Calu3 (cell line): ENCODE results near the gene TUBB. TPM values are rescaled to one million over a fixed set of nuclear protein-coding genes. Genes with fewer than 3 reads are reported as not detected.

ENCODE experiments used
- BruUV-seq: library from RNA; stranded (reverse); fragments of 400-500 nt; replicated peaks from 2 replicates; lab custom pipeline; 2021; lab: Mats Ljungman, UMichigan
- CTCF ChIA-PET: fragments of 300-600 bp; sonication (Branson Sonifier 250); formaldehyde crosslinking; loops from one replicate; lab custom pipeline; 2022; ENCODE audit warnings: antibody characterized with exemption; lab: Charles Lee
- DNase-seq: peaks from one replicate; pipeline ENCODE4 v3.0.0; 2022
- H3K27ac Mint-ChIP-seq: one replicate; pipeline ENCODE4 v1.8.0; 2022; ENCODE audit warnings: mixed read lengths; ENCODE audit not compliant: unreplicated experiment
- H3K27me3 Mint-ChIP-seq: one replicate; pipeline ENCODE4 v1.8.0; 2022; ENCODE audit warnings: mixed read lengths; ENCODE audit not compliant: unreplicated experiment
- H3K36me3 Mint-ChIP-seq: one replicate; pipeline ENCODE4 v1.8.0; 2022; ENCODE audit warnings: mild to moderate bottlenecking, moderate library complexity, mixed read lengths; ENCODE audit not compliant: insufficient read depth, unreplicated experiment
- H3K4me1 Mint-ChIP-seq: one replicate; pipeline ENCODE4 v1.8.0; 2022; ENCODE audit warnings: mild to moderate bottlenecking, low read depth, mixed read lengths; ENCODE audit not compliant: unreplicated experiment
- H3K4me3 Mint-ChIP-seq: one replicate; pipeline ENCODE4 v1.8.0; 2022; ENCODE audit warnings: mild to moderate bottlenecking, low read depth, moderate library complexity, mixed read lengths; ENCODE audit not compliant: unreplicated experiment
- H3K9me3 Mint-ChIP-seq: one replicate; pipeline ENCODE4 v1.8.0; 2022; ENCODE audit warnings: low read depth, mixed read lengths; ENCODE audit not compliant: unreplicated experiment
- CTCF ChIP-seq: fragments of 200-600 bp; IDR thresholded peaks from one replicate; pipeline ENCODE4 v1.8.0; 2022; ENCODE audit warnings: antibody characterized with exemption; ENCODE audit not compliant: unreplicated experiment
- intact Hi-C: fragments of 100-400 bp; cut with micrococcal nuclease; formaldehyde crosslinking; loops from one replicate; pipeline ENCODE4 v1.10.0; 2022; ENCODE audit not compliant: unreplicated experiment
- total RNA-seq: library from RNA; stranded (reverse); gene quantifications from 2 replicates; pipeline ENCODE4 v1.2.3, GENCODE V29; 2022

TUBB gene
- total RNA-seq, 1 experiment from 2014 or later, result 1,123 TPM

- intact Hi-C loops, result no loop called here
- peak overlapping the region; percentile 89 for H3K27ac Mint-ChIP-seq
- CTCF ChIA-PET, result interaction anchor here (1.0 to 2.8 kb wide), 3 partner anchors 8 to 35 kb away, joined by 3 to 7 read pairs (median 7); no protein-coding TSS in a partner anchor
- peaks cover 69% of the 10 kb centered on the region for H3K36me3 Mint-ChIP-seq
- H3K4me1 Mint-ChIP-seq, result peaks cover 88% of the 10 kb centered on the region
- peak; percentile 88 for DNase-seq
- peak overlapping the region; percentile 78 for H3K4me3 Mint-ChIP-seq
- TF ChIP-seq CTCF, result no peak
- H3K27me3 Mint-ChIP-seq, result no peaks in the 10 kb centered on the region
- BruUV-seq, result no TSS peak
- no peaks in the 10 kb centered on the region for H3K9me3 Mint-ChIP-seq
These were observed 33.1 kb upstream of the TUBB start for GRCh38 chr6:30686908-30687658.

- no peaks in the 10 kb centered on the region for H3K9me3 Mint-ChIP-seq
- TSS peak; percentile 70 for BruUV-seq
- peaks cover 62% of the 10 kb centered on the region for H3K36me3 Mint-ChIP-seq
- H3K27me3 Mint-ChIP-seq, result no peaks in the 10 kb centered on the region
- TF ChIP-seq CTCF, result no peak
- DNase-seq, result peak; percentile 39
- intact Hi-C loops, result no loop called here
- peak overlapping the region; percentile 62 for H3K27ac Mint-ChIP-seq
- H3K4me1 Mint-ChIP-seq, result peaks cover 86% of the 10 kb centered on the region
- CTCF ChIA-PET, result interaction anchor here (0.6 to 2.8 kb wide), 4 partner anchors 9 to 41 kb away, joined by 3 to 7 read pairs (median 6); no protein-coding TSS in a partner anchor
- H3K4me3 Mint-ChIP-seq, result peak overlapping the region; percentile 78
These were observed 32.3 kb upstream of the TUBB start for GRCh38 chr6:30687659-30688431.

- H3K4me1 Mint-ChIP-seq, result peaks cover 79% of the 10 kb centered on the region
- no peak overlapping the region for H3K27ac Mint-ChIP-seq
- peak overlapping the region; percentile 78 for H3K4me3 Mint-ChIP-seq
- no peak for TF ChIP-seq CTCF
- BruUV-seq, result no TSS peak
- no peaks in the 10 kb centered on the region for H3K27me3 Mint-ChIP-seq
- H3K9me3 Mint-ChIP-seq, result no peaks in the 10 kb centered on the region
- peaks cover 56% of the 10 kb centered on the region for H3K36me3 Mint-ChIP-seq
- no peak for DNase-seq
- intact Hi-C loops, result no loop called here
- CTCF ChIA-PET, result interaction anchor here (2.8 kb wide), 1 partner anchor 9 kb away, joined by 7 read pairs; no protein-coding TSS in a partner anchor
These were observed 31.6 kb upstream of the TUBB start for GRCh38 chr6:30688569-30688968.

- intact Hi-C loops, result no loop called here
- Mint-ChIP-seq H3K27ac (no peak overlapping the region), H3K27me3 (no peaks in the 10 kb centered on the region), H3K4me3 (no peak overlapping the region), H3K36me3 (peaks cover 56% of the 10 kb centered on the region), H3K4me1 (peaks cover 72% of the 10 kb centered on the region), H3K9me3 (no peaks in the 10 kb centered on the region)
- no peak for TF ChIP-seq CTCF
- DNase-seq, result no peak
- BruUV-seq, result no TSS peak
- CTCF ChIA-PET, result interaction anchor here (2.8 kb wide), 1 partner anchor 10 kb away, joined by 7 read pairs; no protein-coding TSS in a partner anchor
These were observed 30.9 kb upstream of the TUBB start for GRCh38 chr6:30689022-30689865.
